Posterior cingulate gyrus (tissue), 11 donors: ENCODE results near the gene SNPH.
A peak's percentile ranks its signal among the peaks of the same experiment; 100 is the strongest.

Experiments used
- DNase-seq, 10 donors: peaks; one replicate each; pipeline versions ENCODE4 v3.0.0 to v3.0.0-alpha.2; 2020 to 2021; ENCODE audit warnings: mixed read lengths in 3 of 10
- intact Hi-C: fragments of 100-400 bp; cut with DNase I; formaldehyde crosslinking; loops from one replicate; pipeline ENCODE4 v1.15.1; 2023

Gene SNPH

DNA sequence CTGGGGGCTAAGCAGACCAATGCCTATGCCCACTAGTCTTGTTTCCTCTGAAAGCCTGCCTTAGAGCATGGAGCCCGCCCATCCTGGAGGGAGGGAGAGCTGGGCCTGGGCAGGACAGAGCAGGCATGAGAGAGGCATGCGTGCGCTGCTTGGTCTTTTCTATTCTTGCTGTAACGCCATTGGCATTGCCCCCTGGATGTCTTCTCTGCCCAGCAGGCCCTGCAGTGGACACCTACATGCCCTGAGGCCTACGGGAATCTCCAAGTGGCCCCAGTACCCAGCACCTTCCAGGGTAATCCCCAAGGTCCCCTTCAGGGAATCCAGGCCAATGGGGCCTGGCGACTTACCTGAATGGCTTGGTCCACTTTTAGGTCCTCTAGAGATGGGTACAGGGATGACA lies 53.9 kb downstream of the SNPH start:
- peak in 2 of 10 donors; percentile 47 to 63 for DNase-seq

DNA sequence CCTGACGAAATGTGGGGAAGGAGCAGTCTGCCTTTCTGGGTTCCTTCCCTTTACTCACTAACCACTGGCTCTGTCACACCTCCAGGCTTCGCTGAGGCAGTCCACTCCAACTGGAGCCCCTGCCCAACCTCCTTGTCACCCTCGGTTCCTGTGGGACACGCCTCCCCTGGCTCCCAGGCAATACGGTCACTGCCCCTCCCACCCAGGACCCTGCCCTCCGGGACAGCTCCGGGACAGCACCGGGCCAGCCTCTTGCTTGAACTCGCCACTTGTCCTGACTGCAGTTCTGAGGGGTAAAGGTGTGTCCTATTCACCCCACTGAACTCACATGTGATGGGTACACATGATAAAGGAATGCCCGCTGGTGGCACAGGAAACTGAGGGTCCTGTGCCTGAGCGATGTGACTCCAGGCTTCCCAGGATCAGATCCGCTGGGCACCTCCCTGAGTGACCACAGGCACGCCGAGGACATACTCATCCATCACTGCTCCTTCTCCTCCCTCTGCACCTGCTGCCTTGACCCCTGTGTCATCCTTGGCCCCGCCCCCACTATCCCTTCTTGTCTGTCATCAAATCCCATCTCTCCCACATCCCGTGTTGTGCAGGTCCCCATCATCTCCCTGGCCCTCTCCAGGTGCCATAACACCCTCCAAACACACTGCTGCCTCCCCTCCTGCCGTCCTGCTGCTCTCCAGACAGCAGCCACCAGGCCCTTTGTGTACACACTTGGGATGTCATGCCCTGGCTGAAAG lies 55.0 kb downstream of the SNPH start:
- intact Hi-C loops: no loop called here
- DNase-seq: peak in 2 of 10 donors; percentile 43 to 49

More for the DNA sequence above, 53.9 kb downstream of the SNPH start:
- intact Hi-C loops: no loop called here

GRCh38 chr20:1321654-1321939 lies 55.5 kb downstream of the SNPH start:
- no peak for DNase-seq
- intact Hi-C loops: no loop called here

GRCh38 chr20:1322511-1323245 lies 56.6 kb downstream of the SNPH start:
- intact Hi-C loops: no loop called here
- peak in 2 of 10 donors; percentile 76 to 88 for DNase-seq

DNA sequence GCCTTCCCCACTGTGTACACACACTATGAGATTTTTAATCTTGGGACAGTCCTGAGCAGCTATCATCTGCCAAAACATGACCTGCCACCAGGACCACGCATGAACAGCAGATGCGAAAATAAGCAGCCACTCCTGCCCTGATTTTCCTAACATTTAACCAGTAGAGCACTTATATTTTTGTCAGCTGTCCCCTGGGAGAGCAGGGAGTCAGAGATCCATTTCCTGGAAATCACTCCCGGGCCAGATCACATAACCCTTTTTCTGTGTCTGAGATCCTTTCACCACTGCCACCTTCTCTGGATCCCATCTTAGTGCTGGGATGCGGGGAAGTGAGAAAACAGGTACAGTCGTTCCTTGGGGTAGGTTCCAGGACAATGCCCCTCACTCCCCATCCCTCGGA lies 57.2 kb downstream of the SNPH start:
- peak in 1 of 10 donors; percentile 13 for DNase-seq
- intact Hi-C loops: no loop called here

DNA sequence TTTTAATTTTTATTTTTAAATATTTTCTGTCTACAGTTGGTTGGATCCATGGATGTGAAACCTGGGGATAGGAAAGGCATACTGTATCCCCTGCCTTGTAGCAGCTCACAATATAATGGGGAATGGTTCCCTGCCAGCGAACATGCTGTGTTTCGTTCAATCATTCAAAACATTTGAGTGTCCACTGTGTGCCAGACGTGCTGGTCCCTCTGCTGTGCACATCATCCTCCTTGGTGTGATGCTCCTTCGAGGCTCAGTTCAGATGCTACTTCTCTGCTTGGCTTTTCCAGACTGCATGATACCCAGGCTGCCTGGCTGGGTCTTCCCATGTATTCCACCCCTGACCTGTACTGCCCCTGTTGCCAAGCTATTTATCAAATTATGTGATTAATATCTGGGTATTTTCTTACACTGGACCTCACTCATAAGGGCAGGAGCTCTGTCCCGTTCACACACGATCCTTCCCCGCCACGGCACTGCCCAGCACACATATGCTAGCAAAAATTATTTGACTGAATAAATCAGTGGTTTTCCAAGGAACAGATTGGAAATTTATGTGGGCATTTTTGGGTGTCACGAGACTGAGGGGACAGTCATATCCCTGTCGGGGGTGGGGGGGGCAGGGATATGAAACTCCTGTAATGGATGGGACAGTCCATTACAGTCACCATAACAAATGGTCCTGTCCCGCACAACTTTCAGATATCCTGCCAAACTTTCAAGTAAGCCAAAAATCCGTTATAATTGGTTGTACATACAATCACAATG lies 57.9 kb downstream of the SNPH start:
- peak in 3 of 10 donors; percentile 5 to 52 (median 41) for DNase-seq
- intact Hi-C loops: no loop called here

DNA sequence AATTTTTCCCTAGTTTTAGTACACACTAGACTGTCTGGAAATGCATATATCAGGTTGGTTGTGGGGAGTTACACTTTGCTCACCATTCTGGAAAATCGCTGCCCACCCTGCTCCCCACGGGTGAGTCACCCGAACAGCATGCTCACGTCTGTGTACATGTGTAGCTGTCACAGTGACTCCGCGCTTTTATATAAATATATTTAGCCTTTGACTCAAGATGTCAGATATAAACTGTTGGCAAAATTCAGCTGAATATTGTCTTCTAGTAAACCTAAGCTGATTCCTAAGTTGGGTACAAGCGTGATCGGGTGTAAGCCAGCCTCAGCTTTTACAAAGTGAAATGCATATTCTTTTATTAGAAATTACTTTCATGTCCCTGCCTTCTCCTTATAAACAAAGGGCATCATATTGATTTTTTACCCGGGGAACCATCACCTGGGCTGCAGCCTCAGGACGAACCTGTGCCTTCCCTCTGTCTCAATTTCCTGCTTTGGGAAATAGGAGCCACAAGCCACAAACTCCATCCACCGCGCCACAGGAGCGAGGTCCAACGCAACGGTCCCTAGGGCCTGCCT lies 58.6 kb downstream of the SNPH start:
- intact Hi-C loops: no loop called here
- DNase-seq: peak in 3 of 10 donors; percentile 5 to 82 (median 81)

- intact Hi-C loops: loop anchor here (1.0 kb wide), 1 partner anchor 68 kb away; the partner anchor contains the start of gene FKBP1A
- peak; percentile 91 to 99 (median 95) for DNase-seq
These were observed 59.3 kb downstream of the SNPH start for GRCh38 chr20:1325173-1326030.

DNA sequence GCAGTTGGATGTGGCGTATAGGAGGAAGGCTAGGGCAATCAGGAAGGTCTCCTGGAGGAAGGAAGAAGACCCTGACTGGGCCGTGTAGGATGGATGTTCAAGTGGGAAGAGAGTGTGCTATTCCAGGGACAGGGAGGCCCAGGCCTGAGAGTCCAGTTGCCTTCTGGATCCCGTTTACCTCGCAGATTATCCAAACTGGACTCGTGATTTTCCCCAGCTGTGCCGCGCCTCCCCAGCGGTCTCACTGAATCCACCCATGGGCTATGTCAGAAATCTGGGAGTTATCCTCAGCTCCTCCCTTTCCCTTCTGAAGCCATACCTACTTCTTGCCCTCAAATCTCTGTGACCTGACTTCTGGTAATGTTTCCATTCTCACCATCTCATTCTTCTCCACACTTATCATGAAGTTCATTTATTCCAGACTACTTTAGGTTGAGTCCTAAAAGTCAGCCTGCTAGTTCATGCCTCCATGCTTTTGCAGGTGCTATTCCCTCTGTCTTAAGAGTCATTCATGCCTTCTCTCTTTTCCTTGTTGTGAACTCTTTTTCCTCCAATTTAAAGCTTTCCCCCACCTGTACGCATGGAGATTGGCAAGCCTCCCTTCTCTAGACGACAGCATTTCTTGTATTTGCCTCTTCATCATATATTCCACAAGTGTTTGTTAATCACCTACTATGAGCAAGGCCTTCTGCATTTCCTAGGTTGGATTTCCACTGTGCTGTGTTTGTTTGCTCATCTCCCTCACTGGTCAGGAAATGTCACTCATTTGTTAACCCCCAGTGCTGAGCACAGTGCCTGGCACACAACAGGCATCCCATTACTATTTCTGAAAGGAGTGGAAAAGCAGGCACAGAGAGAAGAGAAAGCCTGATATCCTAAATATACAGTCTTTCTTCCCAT lies 60.2 kb downstream of the SNPH start:
- DNase-seq: peak in 2 of 10 donors; percentile 11 to 73
- intact Hi-C loops: loop anchor here (1.0 kb wide), 1 partner anchor 67 kb away; the partner anchor contains the start of gene FKBP1A

DNA sequence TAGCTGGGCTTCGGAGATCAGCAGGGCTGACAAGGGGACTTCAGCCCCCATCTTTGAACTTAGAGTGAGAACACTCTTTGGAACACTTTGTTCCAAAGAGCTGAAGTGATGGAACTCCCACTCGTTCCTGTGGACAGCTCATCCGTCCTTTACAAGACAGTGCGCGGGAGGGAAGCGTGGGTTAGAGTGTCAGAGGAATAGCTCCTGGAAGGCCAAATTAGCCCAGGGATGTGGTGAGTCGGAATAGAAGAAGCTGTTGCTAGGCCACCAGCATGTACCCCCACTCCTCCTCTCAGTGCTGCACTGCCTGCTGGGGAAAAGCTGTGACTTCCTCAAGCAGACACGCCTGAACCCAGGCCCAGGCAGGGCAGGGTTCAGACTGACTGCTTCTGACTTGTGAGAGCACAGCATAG lies 61.2 kb downstream of the SNPH start:
- peak in 7 of 10 donors; percentile 58 to 93 (median 79) for DNase-seq
- intact Hi-C loops: no loop called here

GRCh38 chr20:1327827-1328679 lies 62.0 kb downstream of the SNPH start:
- DNase-seq: peak in 2 of 10 donors; percentile 3 to 56
- intact Hi-C loops: no loop called here

- intact Hi-C loops: no loop called here
These were observed 62.7 kb downstream of the SNPH start, which contains the start of gene SDCBP2 for GRCh38 chr20:1328680-1329330. Gene SDCBP2 (minus strand): TSS chr20:1329139. CDS start chr20:1320416, 8,723 bp downstream.

DNA sequence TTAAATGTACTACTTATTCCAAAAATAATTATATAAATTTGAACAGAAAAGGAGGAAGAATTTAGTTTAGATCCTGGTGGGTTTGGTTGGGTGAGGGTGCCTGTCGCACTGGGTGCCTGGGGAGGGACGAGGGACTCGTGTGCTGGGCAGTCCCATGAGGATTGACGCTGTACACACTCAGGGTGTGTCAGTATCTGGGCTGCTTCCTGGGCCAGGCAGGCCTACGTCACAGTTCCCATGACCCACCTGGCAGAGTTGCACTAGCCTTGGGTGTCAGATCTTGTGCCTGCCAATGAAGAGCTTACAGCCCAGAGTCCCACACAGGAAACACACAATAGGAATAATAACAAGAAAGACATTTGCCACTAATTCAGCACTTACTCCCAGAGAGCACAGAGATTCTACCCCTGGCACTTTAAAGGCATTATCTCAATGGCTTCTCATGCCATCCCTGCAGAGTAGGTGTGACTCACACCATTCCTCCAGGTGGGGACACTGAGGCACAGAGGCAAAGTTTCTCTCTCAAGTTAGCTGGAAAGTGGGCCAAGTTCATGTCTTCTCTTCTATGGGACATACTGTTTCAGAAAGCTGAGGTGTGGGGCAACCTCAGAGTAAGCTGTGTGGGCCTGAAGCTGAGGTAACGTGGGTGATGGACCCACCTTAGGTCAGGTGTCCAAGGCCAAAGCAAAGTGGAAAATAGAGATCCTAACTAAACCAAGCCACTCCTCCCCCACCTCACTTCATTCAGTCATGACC lies 64.2 kb downstream of the SNPH start:
- peak in 2 of 10 donors; percentile 36 to 84 for DNase-seq
- intact Hi-C loops: no loop called here

More at GRCh38 chr20:1328680-1329330, 62.7 kb downstream of the SNPH start, which contains the start of gene SDCBP2:
- DNase-seq: peak in 2 of 10 donors; percentile 66 to 70

DNA sequence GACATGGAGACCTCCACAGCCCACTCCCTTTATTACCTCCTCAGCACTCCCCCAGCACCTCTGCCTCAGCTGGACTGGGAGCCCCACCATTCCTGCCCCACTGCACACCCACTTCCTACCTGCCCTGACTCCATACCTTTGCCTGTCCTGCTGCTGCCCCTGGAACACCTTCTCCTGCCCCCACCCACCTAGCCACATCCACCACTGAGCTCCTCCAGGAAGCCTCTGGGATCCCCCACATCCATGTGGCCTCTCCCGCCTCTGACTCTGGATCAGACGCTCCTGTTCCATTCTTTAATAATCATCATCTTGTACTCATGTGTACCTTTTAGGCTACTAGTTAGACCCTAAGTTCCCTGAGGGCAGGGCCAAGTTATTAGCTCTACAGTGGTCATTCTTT lies 65.0 kb downstream of the SNPH start:
- peak in 2 of 10 donors; percentile 51 to 62 for DNase-seq
- intact Hi-C loops: no loop called here

- DNase-seq: no peak
- intact Hi-C loops: no loop called here
These were observed 65.8 kb downstream of the SNPH start for GRCh38 chr20:1331801-1332453.
